Measurements from ENCODE around the gene TRIM24.

The TRIM24 gene

GRCh38 chr7:138575897-138576428 is 115.9 kb downstream of the TRIM24 start:
- DNase-seq: no peak

DNA sequence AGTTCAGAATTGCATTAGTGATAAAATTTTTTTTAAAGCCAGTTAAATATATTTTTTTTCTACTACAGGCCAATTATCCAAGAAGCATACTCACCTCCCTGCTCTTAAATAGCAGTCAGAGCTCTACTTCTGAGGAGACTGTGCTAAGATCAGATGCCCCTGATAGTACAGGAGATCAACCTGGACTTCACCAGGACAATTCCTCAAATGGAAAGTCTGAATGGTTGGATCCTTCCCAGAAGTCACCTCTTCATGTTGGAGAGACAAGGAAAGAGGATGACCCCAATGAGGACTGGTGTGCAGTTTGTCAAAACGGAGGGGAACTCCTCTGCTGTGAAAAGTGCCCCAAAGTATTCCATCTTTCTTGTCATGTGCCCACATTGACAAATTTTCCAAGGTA is 119.1 kb downstream of the TRIM24 start:
- DNase-seq: no peak

- no peak for DNase-seq
These were observed 119.6 kb downstream of the TRIM24 start for GRCh38 chr7:138579671-138580070.

DNA sequence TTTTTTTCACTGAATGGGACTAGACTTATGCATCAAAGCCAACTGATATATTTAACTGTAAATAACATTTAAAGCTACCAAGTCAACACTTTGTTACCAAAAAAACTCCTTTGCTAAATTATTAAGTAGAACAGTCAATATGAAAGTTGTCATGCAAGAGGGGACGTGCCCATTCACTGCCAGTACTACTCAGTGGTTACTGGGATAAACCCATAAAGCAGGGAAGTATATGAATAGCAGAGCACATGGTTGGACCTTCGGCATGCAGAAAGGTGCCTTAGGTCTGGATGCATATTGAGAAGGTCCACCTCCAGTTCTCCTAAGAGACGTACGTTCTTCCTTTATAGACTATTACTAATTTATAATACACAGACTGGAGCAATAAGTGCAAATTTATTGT is 121.0 kb downstream of the TRIM24 start:
- no peak for DNase-seq

- DNase-seq: no peak
These were observed 124.2 kb downstream of the TRIM24 start for GRCh38 chr7:138584283-138584682.

DNA sequence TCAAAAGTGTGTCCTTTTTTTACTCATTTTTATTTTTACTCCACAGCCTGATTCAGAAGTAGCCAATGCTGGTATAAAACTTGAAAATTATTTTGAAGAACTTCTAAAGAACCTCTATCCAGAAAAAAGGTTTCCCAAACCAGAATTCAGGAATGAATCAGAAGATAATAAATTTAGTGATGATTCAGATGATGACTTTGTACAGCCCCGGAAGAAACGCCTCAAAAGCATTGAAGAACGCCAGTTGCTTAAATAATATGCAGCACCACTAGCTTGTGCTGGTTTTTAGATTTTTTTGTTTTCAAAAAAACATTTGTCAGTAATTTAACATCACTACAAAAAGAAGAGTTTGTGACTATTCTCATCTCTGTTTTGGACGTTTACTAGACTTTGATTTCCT is 124.6 kb downstream of the TRIM24 start:
- no peak for DNase-seq

DNA sequence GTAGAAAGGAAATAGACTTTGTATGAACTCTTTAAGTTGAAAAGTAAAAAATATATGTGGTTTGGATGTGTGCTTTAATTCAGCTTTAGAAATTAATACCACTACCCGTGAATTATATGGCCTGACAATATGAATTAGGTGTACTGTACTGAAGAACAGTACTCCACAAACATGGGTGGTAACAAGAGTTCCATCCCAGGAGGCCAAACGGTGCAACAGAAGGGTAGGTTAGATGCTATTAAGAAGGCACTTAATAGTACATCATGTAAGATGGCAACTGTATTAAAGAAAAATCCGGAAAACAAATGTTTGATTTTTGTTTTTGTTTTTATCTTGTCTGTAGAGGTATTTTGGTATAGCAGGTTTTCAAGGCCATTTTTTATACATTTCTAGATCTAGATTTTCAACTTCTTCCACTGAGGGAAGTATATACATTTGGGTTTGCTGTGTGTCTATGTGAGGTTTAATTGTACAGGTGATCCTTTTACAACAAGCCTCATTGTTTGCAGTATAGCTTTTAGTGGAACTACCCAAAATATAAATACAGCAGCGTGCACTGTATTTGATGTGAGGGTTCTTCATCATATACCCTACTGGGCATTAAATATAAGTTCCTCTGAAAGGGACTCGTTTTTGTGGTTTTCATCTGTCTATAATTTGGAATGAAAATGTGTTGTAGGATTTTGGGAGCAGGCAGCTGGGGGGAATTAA is 125.4 kb downstream of the TRIM24 start:
- DNase-seq: no peak

DNA sequence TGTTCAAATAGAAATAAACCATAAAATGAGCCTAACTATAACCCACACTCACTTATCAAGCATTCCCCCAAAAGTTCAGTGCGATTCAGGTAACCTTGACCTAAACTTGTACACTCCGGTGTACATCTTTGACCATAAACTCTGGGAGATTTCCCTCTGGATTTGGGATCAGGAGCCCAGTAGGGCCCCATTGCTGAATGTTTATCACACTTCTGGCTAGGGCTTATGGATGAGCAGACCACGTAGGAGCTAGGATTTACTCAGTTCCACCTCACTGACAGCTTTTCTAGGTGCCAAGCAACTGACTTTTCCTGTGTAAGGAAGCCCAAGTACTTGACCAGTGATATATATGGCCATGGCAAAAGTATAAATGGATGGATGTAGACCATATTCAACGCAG is 127.4 kb downstream of the TRIM24 start:
- DNase-seq: no peak

GRCh38 chr7:138588986-138589385 is 128.9 kb downstream of the TRIM24 start:
- no peak for DNase-seq

GRCh38 chr7:138590154-138590553 is 130.1 kb downstream of the TRIM24 start:
- DNase-seq: no peak

GRCh38 chr7:138595454-138595853 is 135.4 kb downstream of the TRIM24 start:
- DNase-seq: no peak

- no peak for DNase-seq
These were observed 142.4 kb downstream of the TRIM24 start for GRCh38 chr7:138602451-138602850.

- no peak for DNase-seq
These were observed 143.7 kb downstream of the TRIM24 start for GRCh38 chr7:138603549-138604318.

GRCh38 chr7:138606236-138606635 is 146.2 kb downstream of the TRIM24 start:
- DNase-seq: no peak

DNA sequence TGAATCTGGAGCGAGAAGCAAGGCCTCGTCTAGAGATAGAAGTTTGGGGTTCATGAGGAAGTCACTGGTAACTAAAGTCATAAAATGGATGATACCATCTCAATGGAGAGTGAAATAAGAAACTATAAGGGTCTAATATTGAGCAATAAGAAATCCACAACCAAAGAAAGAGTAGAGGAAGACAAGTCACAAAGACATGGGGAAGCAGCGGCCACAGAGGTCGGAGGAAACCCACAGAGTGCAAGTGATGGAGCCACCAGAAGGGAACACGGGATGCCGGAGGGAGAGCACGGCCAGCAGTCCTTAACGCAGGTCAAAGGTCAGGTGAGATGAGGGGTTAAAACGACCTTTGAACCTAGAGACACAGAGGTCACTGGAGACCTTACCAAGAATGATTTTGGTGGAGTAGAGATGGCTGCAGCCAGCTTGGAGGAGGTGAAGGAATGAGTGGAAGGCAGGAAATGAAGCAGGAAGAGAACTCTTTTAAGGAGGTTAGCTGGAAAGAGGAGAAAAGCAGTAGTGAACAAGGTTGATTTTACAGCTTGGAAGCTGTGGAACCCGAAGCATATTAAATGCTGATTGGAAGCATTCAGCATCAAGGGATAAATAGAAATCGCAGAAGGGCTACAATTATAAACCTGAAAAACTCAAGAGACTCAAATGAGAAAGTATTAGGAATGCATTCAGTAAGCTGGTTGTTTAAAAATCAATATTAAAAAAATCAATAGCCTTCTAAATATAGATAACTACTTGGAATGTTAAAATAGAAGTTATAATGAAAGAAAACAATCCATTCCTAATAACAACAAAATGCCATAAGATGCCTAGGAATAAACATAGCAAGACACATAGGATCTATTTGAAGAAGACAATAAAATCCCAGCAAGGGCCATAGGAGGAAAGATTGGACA is 147.4 kb downstream of the TRIM24 start:
- no peak for DNase-seq

GRCh38 chr7:138608275-138608674 is 148.2 kb downstream of the TRIM24 start:
- no peak for DNase-seq

DNA sequence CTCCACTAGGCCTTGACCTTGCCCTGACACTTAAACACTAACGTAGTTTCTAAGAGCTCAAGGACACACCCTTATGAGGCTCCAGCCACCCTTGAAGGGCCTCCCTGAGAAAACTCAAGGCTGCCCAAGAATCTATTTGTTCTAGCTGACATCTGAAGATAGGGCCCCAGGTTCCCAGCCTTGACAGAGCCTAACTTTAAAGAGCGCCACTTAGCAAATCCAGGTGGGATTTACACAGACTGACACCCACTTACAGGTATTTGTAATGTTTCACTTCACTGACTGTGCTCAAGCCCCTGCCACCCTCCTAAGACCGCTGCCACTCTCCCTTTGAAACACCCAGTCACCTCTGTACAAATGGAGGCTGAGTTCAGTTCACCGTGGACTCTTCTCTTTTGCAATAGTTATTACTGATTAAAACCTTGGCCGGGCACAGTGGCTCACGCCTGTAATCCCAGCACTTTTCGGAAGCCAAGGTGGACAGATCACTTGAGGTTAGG is 150.7 kb downstream of the TRIM24 start:
- no peak for DNase-seq

DNA sequence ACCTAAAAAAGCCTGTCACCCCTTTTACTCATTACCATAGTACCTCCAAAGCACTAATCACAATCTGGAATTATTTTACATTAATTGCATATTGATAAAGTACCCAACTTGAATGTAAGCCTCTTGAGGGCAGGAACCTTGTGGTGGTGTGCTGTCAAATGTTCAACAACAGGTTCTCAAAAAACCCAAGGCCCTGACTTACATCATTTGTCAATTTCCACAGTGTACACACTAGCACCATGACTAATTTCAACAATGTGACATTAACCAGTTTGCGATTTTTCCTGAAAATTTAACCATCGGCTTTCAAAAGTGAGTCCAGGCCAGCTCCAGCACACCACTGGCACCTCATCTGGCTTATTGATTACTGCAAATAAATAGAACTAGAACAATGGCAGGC is 153.6 kb downstream of the TRIM24 start:
- no peak for DNase-seq

- DNase-seq: no peak
These were observed 156.0 kb downstream of the TRIM24 start for GRCh38 chr7:138616085-138616484.

DNA sequence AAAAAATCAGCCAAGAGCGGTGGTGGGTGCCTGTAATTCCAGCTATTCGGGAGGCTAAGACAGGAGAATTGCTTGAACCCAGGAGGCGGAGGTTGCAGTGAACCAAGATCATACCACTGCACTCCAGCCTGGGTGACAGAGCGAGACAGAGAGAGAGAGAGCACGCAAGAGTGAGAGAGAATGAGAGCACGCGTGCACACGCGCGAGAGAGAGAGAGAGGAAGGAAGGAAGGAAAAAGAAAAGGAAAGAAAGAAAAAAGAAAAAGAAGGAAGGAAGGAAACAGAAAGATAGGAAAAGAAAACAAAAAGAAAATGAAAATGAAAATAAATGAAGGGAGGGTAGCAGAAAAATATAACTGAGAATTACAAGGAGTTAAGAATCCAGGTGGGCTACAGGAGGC is 158.4 kb downstream of the TRIM24 start:
- DNase-seq: no peak

DNA sequence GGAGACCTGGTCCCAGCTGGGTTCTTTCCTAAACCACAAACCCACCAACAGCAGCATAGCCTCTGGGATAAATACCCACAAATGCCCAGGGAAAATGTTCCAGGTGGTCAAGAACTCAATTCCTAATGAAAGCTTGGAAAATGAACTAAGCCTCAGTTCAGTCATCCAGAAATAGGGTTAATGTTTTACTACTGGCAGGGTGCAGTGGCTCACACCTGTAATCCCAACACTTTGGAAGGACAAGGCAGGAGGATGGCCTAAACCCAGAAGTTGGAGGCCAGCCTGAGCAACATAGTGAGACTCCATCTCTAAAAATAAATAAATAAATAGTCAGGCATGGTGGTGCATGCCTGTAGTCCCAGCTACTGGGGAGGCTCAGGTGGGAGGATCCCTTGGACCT is 158.9 kb downstream of the TRIM24 start:
- DNase-seq: no peak

Measured in anterior cingulate cortex (tissue), 58 donors.